Upper lobe of left lung (tissue), 6 donors: ENCODE measurements around the gene CEBPZOS. TPM values are rescaled to one million over a fixed set of nuclear protein-coding genes. Genes with fewer than 3 reads are reported as not detected.
A peak's percentile ranks its signal among the peaks of the same experiment; 100 is the strongest.

Source experiments
- ATAC-seq, 2 donors: fragments of 200-7000 bp; cut with Tn5 transposase; one replicate each; pipeline ENCODE4 v1.9.1; 2022; ENCODE audit warnings: mild to moderate bottlenecking in 2 of 2, moderate library complexity in 2 of 2; ENCODE audit not compliant: low FRiP score in 2 of 2
- DNase-seq, 2 donors: peaks; one replicate each; pipeline ENCODE4 v3.0.0-alpha.2; 2019 to 2020
- H3K27ac ChIP-seq, 4 donors: fragments of 200-600 bp; sonication (generic); one replicate each; pipeline ENCODE4 v1.5.1; 2016 to 2019
- H3K27me3 ChIP-seq, 4 donors: fragments of 200-600 bp; sonication (generic); one replicate each; pipeline ENCODE4 v1.5.1; 2017 to 2019
- H3K36me3 ChIP-seq, 4 donors: fragments of 200-600 bp; sonication (generic); one replicate each; pipeline ENCODE4 v1.5.1; 2016 to 2019
- H3K4me1 ChIP-seq, 4 donors: fragments of 200-600 bp; sonication (generic); one replicate each; pipeline ENCODE4 v1.5.1; 2018 to 2019
- H3K4me3 ChIP-seq, 4 donors: fragments of 200-600 bp; sonication (generic); one replicate each; pipeline ENCODE4 v1.5.1; 2017 to 2019; ENCODE audit warnings: mild to moderate bottlenecking in 2 of 4, moderate library complexity in 1 of 4
- H3K9me3 ChIP-seq, 4 donors: fragments of 200-600 bp; sonication (generic); one replicate each; pipeline ENCODE4 v1.5.1; 2018 to 2019
- CTCF ChIP-seq, 6 experiments: fragments of 450-650 bp in 4 of 6; fragments of 200-600 bp in 2 of 6; sonication (generic) in 2 of 6; IDR thresholded peaks; one replicate each; pipeline ENCODE4 v1.5.1; 2016 to 2019; ENCODE audit warnings: antibody characterized with exemption in 6 of 6
- EP300 ChIP-seq, 4 donors: sonication (generic); formaldehyde crosslinking; IDR thresholded peaks; one replicate each; pipeline ENCODE4 v1.5.1; 2017; ENCODE audit warnings: antibody characterized with exemption in 4 of 4, control low read depth in 2 of 4
- POLR2A ChIP-seq, 4 donors: fragments of 450-650 bp; IDR thresholded peaks; one replicate each; pipeline ENCODE4 v1.5.1; 2016 to 2017; ENCODE audit warnings: antibody characterized with exemption in 4 of 4, mild to moderate bottlenecking in 2 of 4
- POLR2AphosphoS5 ChIP-seq, 2 donors: sonication (generic); formaldehyde crosslinking; IDR thresholded peaks; one replicate each; pipeline ENCODE4 v1.5.1; 2017; ENCODE audit warnings: antibody characterized with exemption in 2 of 2
- WGBS, 2 donors: methylation state at CpG; one replicate each; pipeline ENCODE4 v1.1.5; 2017 to 2018; 5-methylcytosine and 5-hydroxymethylcytosine counted together
- total RNA-seq, 6 donors: library from RNA; depleted of rRNA in 4 of 6; stranded (reverse); fragments of >200 nt in 4 of 6; gene quantifications; one replicate each; pipeline versions ENCODE4 v1.1.0 to v1.2.1, GENCODE V29; 2016 to 2021
- donor health status: DM: no; HTN: no; CAD: no; lungs with moderate emphysema.
- donor health status: DM: no; HTN: yes; CAD: no; lungs with severe emphysema.

Gene CEBPZOS
- total RNA-seq, 6 donors from 2014 or later = 6.9 to 32.3 (median 26.9) TPM

DNA sequence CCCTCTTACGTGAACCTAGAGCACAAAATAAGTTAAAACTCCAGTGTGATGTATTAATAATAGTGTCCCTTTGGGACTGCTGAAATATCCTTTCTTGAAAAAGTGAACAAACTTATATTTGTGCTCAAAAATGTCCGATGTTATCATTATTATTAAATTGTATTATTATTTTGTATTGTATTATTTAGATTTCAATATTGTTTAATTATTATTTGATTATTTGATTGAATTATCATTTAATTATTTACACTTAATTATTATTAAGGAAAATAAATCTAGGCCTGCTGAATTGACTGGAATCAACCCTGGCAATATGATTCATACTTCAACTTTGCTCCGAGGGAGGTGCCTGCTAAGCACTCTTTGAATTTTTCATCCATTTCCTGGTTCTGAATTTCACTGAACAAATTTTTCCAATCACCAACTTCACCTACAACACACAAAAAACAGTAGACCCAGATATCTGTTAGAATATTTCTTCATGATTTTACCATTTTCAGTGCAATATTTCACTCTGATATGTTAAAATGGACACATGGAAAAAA, 28.6 kb upstream of the CEBPZOS start:
- WGBS, 2 donors = 82 to 89% methylated on average over 3 of the region's 3 CpGs
- TF ChIP-seq EP300 (IDR thresholded peaks at IDR 0.05) (no peak), POLR2AphosphoS5 (IDR thresholded peaks at IDR 0.05) (no peak), CTCF (IDR thresholded peaks at IDR 0.05) (no peak), POLR2A (IDR thresholded peaks at IDR 0.05) (no peak)
- no peaks in the 10 kb centered on the region for H3K27me3 ChIP-seq
- peaks cover 0 to 5% (median 2%) of the 10 kb centered on the region in 4 donors for H3K9me3 ChIP-seq
- H3K4me3 ChIP-seq = no peak overlapping the region
- ATAC-seq = no peak
- no peaks in the 10 kb centered on the region for H3K36me3 ChIP-seq
- H3K27ac ChIP-seq = no peak overlapping the region
- DNase-seq = no peak
- peaks cover 0 to 2% (median 0%) of the 10 kb centered on the region in 4 donors for H3K4me1 ChIP-seq

DNA sequence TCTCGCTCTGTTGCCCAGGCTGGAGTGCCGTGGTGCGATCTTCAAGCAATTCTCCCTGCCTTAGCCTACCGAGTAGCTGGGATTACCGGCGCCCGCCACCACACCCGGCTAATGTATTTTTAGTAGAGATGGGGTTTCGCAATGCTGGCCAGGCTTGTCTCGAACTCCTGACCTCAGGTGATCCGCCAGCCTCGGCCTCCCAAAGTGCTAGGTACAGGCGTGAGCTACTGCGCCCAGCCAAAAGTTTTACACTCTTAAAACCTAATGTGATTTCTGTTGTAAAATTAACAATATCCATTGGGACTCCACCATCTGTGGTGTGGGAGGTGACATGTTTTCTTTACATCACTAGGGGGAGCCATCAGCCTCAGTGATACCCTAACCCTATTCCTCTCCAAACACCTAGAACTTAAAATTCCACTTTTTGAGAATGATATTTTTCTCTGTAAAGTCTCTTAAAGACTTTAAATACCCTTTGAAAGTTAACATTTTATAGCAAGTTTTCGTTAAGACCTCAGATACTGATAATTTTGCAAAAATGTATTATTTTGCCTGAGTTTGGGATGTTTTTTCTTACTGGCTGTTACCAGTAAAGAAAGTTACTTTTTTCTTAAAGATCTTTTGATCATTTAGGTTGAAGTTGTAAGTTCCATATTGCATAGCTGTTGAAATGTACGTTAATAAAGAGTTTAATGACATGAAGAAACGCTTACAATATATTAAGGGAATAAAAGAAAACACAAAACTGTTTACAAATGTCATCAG, 27.9 kb upstream of the CEBPZOS start:
- no peak for TF ChIP-seq POLR2A (IDR thresholded peaks at IDR 0.05)
- TF ChIP-seq CTCF (IDR thresholded peaks at IDR 0.05) = peak in 5 of 6 experiments; percentile 46 to 60 (median 58)
- no peak for TF ChIP-seq POLR2AphosphoS5 (IDR thresholded peaks at IDR 0.05)
- ATAC-seq (peak in 1 of 2 donors; percentile 78), DNase-seq (peak in 1 of 2 donors; percentile 27)
- H3K4me3 ChIP-seq = no peak overlapping the region
- H3K27ac ChIP-seq = no peak overlapping the region
- H3K4me1 ChIP-seq = peaks cover 0 to 2% (median 0%) of the 10 kb centered on the region in 4 donors
- 50 to 62% methylated on average over 17 of the region's 17 CpGs for WGBS, 2 donors
- no peaks in the 10 kb centered on the region for H3K27me3 ChIP-seq
- H3K36me3 ChIP-seq = no peaks in the 10 kb centered on the region
- peaks cover 0 to 5% (median 2%) of the 10 kb centered on the region in 4 donors for H3K9me3 ChIP-seq

DNA sequence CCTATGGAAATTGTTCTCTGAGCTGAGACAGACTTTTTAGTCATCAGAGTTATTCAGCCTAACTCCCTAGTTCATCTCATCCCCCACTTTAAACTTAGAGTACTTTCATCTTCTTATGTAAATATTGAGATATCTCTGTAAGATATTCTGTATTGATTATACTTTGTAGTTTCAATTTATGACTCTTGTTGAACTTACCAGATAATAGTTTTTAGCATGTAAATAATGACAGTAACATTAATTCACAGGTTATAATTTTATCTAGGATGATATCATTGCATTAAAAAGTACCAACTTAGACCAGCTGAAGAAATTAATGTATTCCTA, 24.7 kb upstream of the CEBPZOS start:
- H3K4me3 ChIP-seq = no peak overlapping the region
- H3K27ac ChIP-seq = no peak overlapping the region
- TF ChIP-seq EP300 (IDR thresholded peaks at IDR 0.05) = no peak
- TF ChIP-seq POLR2A (IDR thresholded peaks at IDR 0.05) = no peak

GRCh38 chr2:37173741-37174140, 22.6 kb upstream of the CEBPZOS start:
- 58 to 86% methylated on average over 1 of the region's 1 CpG for WGBS, 2 donors
- ATAC-seq = no peak
- TF ChIP-seq POLR2AphosphoS5 (IDR thresholded peaks at IDR 0.05) (no peak), POLR2A (IDR thresholded peaks at IDR 0.05) (no peak), EP300 (IDR thresholded peaks at IDR 0.05) (no peak), CTCF (IDR thresholded peaks at IDR 0.05) (no peak)
- H3K27me3 ChIP-seq = no peaks in the 10 kb centered on the region
- H3K27ac ChIP-seq = no peak overlapping the region
- no peaks in the 10 kb centered on the region for H3K9me3 ChIP-seq
- no peak overlapping the region for H3K4me3 ChIP-seq
- no peak for DNase-seq
- H3K4me1 ChIP-seq = no peaks in the 10 kb centered on the region
- H3K36me3 ChIP-seq = no peaks in the 10 kb centered on the region

More for the DNA sequence above, 24.7 kb upstream of the CEBPZOS start:
- no peak for DNase-seq
- Histone ChIP-seq H3K9me3 (no peaks in the 10 kb centered on the region), H3K27me3 (no peaks in the 10 kb centered on the region), H3K36me3 (no peaks in the 10 kb centered on the region), H3K4me1 (peaks cover 0 to 2% (median 0%) of the 10 kb centered on the region in 4 donors)
- ATAC-seq = no peak

DNA sequence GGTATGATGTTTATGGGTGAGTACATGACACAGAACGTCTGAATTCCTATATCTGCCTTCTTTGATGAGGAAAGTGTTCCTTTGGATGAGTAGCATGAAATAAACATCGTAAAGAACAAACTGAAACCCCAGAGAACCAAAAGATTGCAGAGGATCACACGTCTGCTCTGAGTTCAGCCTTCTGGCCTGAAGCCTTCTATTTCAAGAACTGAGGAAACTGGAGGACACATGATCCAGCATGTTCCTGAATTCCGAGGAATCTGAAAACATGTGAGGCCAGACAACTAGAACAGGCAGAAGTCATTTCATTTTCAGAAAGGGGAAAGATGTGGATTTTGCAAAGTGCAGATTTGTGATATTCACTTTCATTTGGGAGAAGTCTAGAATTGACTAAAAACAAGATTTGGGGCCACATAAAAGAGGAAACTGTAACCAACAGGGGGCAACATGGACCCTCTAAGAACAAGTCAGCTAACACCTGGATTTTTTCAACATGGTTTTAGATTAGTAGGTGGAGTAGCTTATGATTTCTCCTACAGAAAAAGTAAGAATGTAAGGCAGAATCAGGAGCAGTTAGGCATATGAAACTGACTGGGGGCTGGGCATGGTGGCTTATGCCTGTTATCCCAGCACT, 16.2 kb upstream of the CEBPZOS start:
- Histone ChIP-seq H3K27ac (no peak overlapping the region), H3K36me3 (no peaks in the 10 kb centered on the region), H3K4me3 (no peak overlapping the region), H3K9me3 (no peaks in the 10 kb centered on the region), H3K4me1 (no peaks in the 10 kb centered on the region), H3K27me3 (no peaks in the 10 kb centered on the region)
- ATAC-seq (no peak), DNase-seq (no peak)
- TF ChIP-seq POLR2A (IDR thresholded peaks at IDR 0.05) = no peak
- no peak for TF ChIP-seq POLR2AphosphoS5 (IDR thresholded peaks at IDR 0.05)
- no peak for TF ChIP-seq CTCF (IDR thresholded peaks at IDR 0.05)
- no peak for TF ChIP-seq EP300 (IDR thresholded peaks at IDR 0.05)
- 54 to 66% methylated on average over 4 of the region's 4 CpGs for WGBS, 2 donors
